ENCODE measurements around the gene BRWD1. TPM values are rescaled to one million over a fixed set of nuclear protein-coding genes. Genes with fewer than 3 reads are reported as not detected.

Gene BRWD1
- total RNA-seq, 1 experiment from 2014 or later = 37.1 TPM

GRCh38 chr21:39313042-39313570 is 326 bp downstream of the BRWD1 start:
- Mint-ChIP-seq H3K9me3 (ENCODE audit: unreplicated experiment) (no peaks in the 10 kb centered on the region), H3K27me3 (ENCODE audit: insufficient read depth, unreplicated experiment) (no peaks in the 10 kb centered on the region), H3K4me3 (ENCODE audit: unreplicated experiment) (peak overlapping the region; percentile 97), H3K27ac (ENCODE audit: unreplicated experiment) (peak overlapping the region; percentile 89), H3K36me3 (ENCODE audit: insufficient read depth, unreplicated experiment) (peaks cover 55% of the 10 kb centered on the region), H3K4me1 (ENCODE audit: low read depth, unreplicated experiment) (peaks cover 21% of the 10 kb centered on the region)
- intact Hi-C loops (cut with micrococcal nuclease; ENCODE audit: unreplicated experiment) = loop anchor here (1.0 to 10.0 kb wide), 3 partner anchors 36 to 132 kb away; partner anchors contain the start of genes HMGN1 and LCA5L
- TF ChIP-seq CTCF (IDR thresholded peaks at IDR 0.05; ENCODE audit: insufficient read depth in 1 of 2, low read depth in 1 of 2, low read length in 1 of 2, severe bottlenecking in 1 of 2, unreplicated experiment in 1 of 2) = no peak
- ChIA-PET POLR2A (interaction anchor here (0.6 to 1.4 kb wide), 7 partner anchors 15 to 130 kb away, joined by 3 to 9 read pairs (median 6); partner anchors contain the start of gene PSMG1), CTCF (no interaction called here)
- Histone ChIP-seq H3K4me3 (ENCODE audit: low read depth, low read length) (peak overlapping the region; percentile 86), H3K36me3 (ENCODE audit: control insufficient read depth, insufficient read depth, low read length) (no peaks in the 10 kb centered on the region), H3K9me3 (no peaks in the 10 kb centered on the region), H3K4me1 (peaks cover 23% of the 10 kb centered on the region), H3K27me3 (replicated peaks; ENCODE audit: control insufficient read depth, insufficient read depth, low read length) (no peaks in the 10 kb centered on the region)
- DNase-seq = peak in 1 of 2 experiments; percentile 47
- BruUV-seq (replicated peaks) = no TSS peak

- CTCF ChIA-PET = no interaction called here
Observed at GRCh38 chr21:39312112-39313041, 1.1 kb downstream of the BRWD1 start.

More at GRCh38 chr21:39312112-39313041, 1.1 kb downstream of the BRWD1 start:
- Histone ChIP-seq H3K9me3 (no peaks in the 10 kb centered on the region), H3K4me1 (peaks cover 16% of the 10 kb centered on the region), H3K27me3 (replicated peaks; ENCODE audit: control insufficient read depth, insufficient read depth, low read length) (no peaks in the 10 kb centered on the region), H3K36me3 (ENCODE audit: control insufficient read depth, insufficient read depth, low read length) (no peaks in the 10 kb centered on the region), H3K4me3 (ENCODE audit: low read depth, low read length) (peak overlapping the region; percentile 86)
- no peaks in the 10 kb centered on the region for H3K27me3 Mint-ChIP-seq (ENCODE audit: insufficient read depth, unreplicated experiment)
- no peak for TF ChIP-seq CTCF (IDR thresholded peaks at IDR 0.05; ENCODE audit: insufficient read depth in 1 of 2, low read depth in 1 of 2, low read length in 1 of 2, severe bottlenecking in 1 of 2, unreplicated experiment in 1 of 2)
- intact Hi-C loops (cut with micrococcal nuclease; ENCODE audit: unreplicated experiment) = loop anchor here (1.0 to 10.0 kb wide), 3 partner anchors 37 to 132 kb away; partner anchors contain the start of genes HMGN1 and LCA5L
- BruUV-seq (replicated peaks) = no TSS peak
- POLR2A ChIA-PET = interaction anchor here (0.6 to 1.4 kb wide), 7 partner anchors 15 to 129 kb away, joined by 3 to 9 read pairs (median 6); partner anchors contain the start of gene PSMG1
- peaks cover 21% of the 10 kb centered on the region for H3K4me1 Mint-ChIP-seq (ENCODE audit: low read depth, unreplicated experiment)
- DNase-seq = peak; percentile 88 to 93
- H3K4me3 Mint-ChIP-seq (ENCODE audit: unreplicated experiment) = peak overlapping the region; percentile 97
- peak overlapping the region; percentile 39 for H3K27ac Mint-ChIP-seq (ENCODE audit: unreplicated experiment)
- H3K36me3 Mint-ChIP-seq (ENCODE audit: insufficient read depth, unreplicated experiment) = peaks cover 55% of the 10 kb centered on the region
- H3K9me3 Mint-ChIP-seq (ENCODE audit: unreplicated experiment) = no peaks in the 10 kb centered on the region

Measured in Caco-2 (cell line).